K562 (cell line): ENCODE measurements around the gene CDH1. TPM values are rescaled to one million over a fixed set of nuclear protein-coding genes. Genes with fewer than 3 reads are reported as not detected.

Source experiments
- BRD9 ChIP-seq: fragments of 450-650 bp; IDR thresholded peaks from 2 replicates; pipeline ENCODE4 v1.6.1; 2018; ENCODE audit warnings: low read depth; ENCODE audit not compliant: partially characterized antibody
- CREM ChIP-seq: IDR thresholded peaks from 2 replicates; pipeline ENCODE4 v1.6.1; 2014; ENCODE audit warnings: antibody characterized with exemption, low read depth
- IRF2 ChIP-seq: sonication (generic); formaldehyde crosslinking; IDR thresholded peaks from 2 replicates; pipeline ENCODE4 v1.8.1; 2022; ENCODE audit warnings: mild to moderate bottlenecking, missing genetic modification reagents
- JUN ChIP-seq, 2 experiments: sonication (generic) in 1 of 2; formaldehyde crosslinking in 1 of 2; IDR thresholded peaks; 2 replicates each; pipeline versions ENCODE4 v1.6.1 to v1.8.0; 2012 to 2022; ENCODE audit warnings: borderline replicate concordance in 2 of 2, mild to moderate bottlenecking in 2 of 2, improper control_type of control experiment in 1 of 2, low read depth in 1 of 2, low read length in 1 of 2, missing genetic modification reagents in 1 of 2
- MLLT1 ChIP-seq, 2 experiments: fragments of 450-650 bp; IDR thresholded peaks; 2 replicates each; pipeline ENCODE4 v1.6.1; 2016
- NR2C1 ChIP-seq, 2 experiments: fragments of 450-650 bp; IDR thresholded peaks; 2 replicates each; pipeline ENCODE4 v1.6.1; 2017; ENCODE audit warnings: mild to moderate bottlenecking in 2 of 2, antibody characterized with exemption in 1 of 2, inconsistent platforms in 1 of 2, missing compliant biosample characterization in 1 of 2, missing genetic modification characterization in 1 of 2
- SMARCA4 ChIP-seq: fragments of 450-650 bp; IDR thresholded peaks from 2 replicates; pipeline ENCODE4 v1.6.1; 2016
- ZNF318 ChIP-seq, 2 experiments: fragments of 450-650 bp; IDR thresholded peaks; 2 replicates each; pipeline ENCODE4 v1.6.1; 2016; ENCODE audit warnings: mild to moderate bottlenecking in 2 of 2, borderline replicate concordance in 1 of 2, low read depth in 1 of 2, moderate library complexity in 1 of 2
- ZNF696 ChIP-seq: fragments of 250-450 bp; sonication (Bioruptor Pico); conservative IDR thresholded peaks from 2 replicates; pipeline ENCODE4 v1.4.0; 2020; ENCODE audit warnings: mild to moderate bottlenecking, moderate library complexity
- polyA plus RNA-seq, 8 experiments: library from polyadenylated mRNA; depleted of rRNA in 4 of 8; stranded (reverse) in 5 of 8; unstranded in 3 of 8; fragments of >200 nt; fragmentation: Nextera tagmentation in 2 of 8; fragmentation: Illumina TruSeq in 1 of 8; extraction: Ambion mirVana in 2 of 8; extraction: Trizol in 1 of 8; gene quantifications; 2 replicates each; pipeline versions ENCODE4 v1.2.1 to v1.2.3, GENCODE V29; 2011 to 2014; ENCODE audit warnings: inconsistent platforms in 1 of 8, missing spikeins in 1 of 8
- total RNA-seq, 7 experiments: library from RNA; depleted of rRNA in 6 of 7; stranded (reverse); fragments of >200 nt in 6 of 7; fragmentation: Illumina TruSeq in 2 of 7; extraction: Trizol in 2 of 7; gene quantifications; 2 replicates each; pipeline versions ENCODE4 v1.2.1 to v1.2.3, GENCODE V29; 2011 to 2021; ENCODE audit warnings: low replicate concordance in 1 of 7
- TF ChIP-seq, protein P1 (sequence below): fragments of 450-650 bp; conservative IDR thresholded peaks from 2 replicates; pipeline ENCODE4 v1.6.1; 2016; ENCODE audit warnings: missing genetic modification characterization, low read depth, mild to moderate bottlenecking, missing compliant biosample characterization, moderate library complexity
- TF ChIP-seq, protein P2 (sequence below): fragments of 250-450 bp; sonication (Bioruptor Pico); IDR thresholded peaks from 2 replicates; pipeline ENCODE4 v1.4.0; 2020; ENCODE audit warnings: mild to moderate bottlenecking

CDH1 gene
- total and polyA plus RNA-seq, 9 of the 15 experiments (the other 6 are each of a cell fraction or from before 2014, with no cell fraction given): 0.01 to 0.69 TPM; not detected in 7

GRCh38 chr16:68760671-68761275 is 23.7 kb downstream of the CDH1 start (continued):
- TF ChIP-seq MLLT1 (IDR thresholded peaks at IDR 0.05) (no peak), JUN (IDR thresholded peaks at IDR 0.05; ENCODE audit: borderline replicate concordance, low read depth, low read length) (peak; percentile 60; the same call in 1 of the 2 replicates), JUN (CRISPR knock-in tag; IDR thresholded peaks at IDR 0.05; ENCODE audit: borderline replicate concordance) (no peak), ZNF318 (IDR thresholded peaks at IDR 0.05; ENCODE audit: borderline replicate concordance in 1 of 2, low read depth in 1 of 2) (no peak), BRD9 (no peak), CREM (0 out of 2 replicates have a peak, but pooled peaks have one; percentile 3), IRF2 (CRISPR knock-in tag) (no peak), ZNF696 (no peak), NR2C1 (IDR thresholded peaks at IDR 0.05) (no peak), NR2C1 (tag; IDR thresholded peaks at IDR 0.05) (0 out of 2 replicates have a peak, but pooled peaks have one; percentile 31), SMARCA4 (no peak)
- TF ChIP-seq, protein P1, sequence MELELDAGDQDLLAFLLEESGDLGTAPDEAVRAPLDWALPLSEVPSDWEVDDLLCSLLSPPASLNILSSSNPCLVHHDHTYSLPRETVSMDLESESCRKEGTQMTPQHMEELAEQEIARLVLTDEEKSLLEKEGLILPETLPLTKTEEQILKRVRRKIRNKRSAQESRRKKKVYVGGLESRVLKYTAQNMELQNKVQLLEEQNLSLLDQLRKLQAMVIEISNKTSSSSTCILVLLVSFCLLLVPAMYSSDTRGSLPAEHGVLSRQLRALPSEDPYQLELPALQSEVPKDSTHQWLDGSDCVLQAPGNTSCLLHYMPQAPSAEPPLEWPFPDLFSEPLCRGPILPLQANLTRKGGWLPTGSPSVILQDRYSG (tag): no peak
- TF ChIP-seq, protein P2, sequence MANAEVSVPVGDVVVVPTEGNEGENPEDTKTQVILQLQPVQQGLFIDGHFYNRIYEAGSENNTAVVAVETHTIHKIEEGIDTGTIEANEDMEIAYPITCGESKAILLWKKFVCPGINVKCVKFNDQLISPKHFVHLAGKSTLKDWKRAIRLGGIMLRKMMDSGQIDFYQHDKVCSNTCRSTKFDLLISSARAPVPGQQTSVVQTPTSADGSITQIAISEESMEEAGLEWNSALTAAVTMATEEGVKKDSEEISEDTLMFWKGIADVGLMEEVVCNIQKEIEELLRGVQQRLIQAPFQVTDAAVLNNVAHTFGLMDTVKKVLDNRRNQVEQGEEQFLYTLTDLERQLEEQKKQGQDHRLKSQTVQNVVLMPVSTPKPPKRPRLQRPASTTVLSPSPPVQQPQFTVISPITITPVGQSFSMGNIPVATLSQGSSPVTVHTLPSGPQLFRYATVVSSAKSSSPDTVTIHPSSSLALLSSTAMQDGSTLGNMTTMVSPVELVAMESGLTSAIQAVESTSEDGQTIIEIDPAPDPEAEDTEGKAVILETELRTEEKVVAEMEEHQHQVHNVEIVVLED (CRISPR knock-in tag): no peak
